IPS-18c (cell line): ENCODE measurements around the gene SOX5.

Experiments used
- H3K4me3 ChIP-seq: 2 replicates; pipeline ENCODE4 v1.7.0; 2013; ENCODE audit warnings: low read depth, mild to moderate bottlenecking, low read length, moderate library complexity; ENCODE audit not compliant: insufficient read depth
- H3K9me3 ChIP-seq: one replicate; pipeline ENCODE4 v1.6.1; 2013; ENCODE audit warnings: mild to moderate bottlenecking, low read length, moderate library complexity; ENCODE audit not compliant: control insufficient read depth, insufficient read depth

SOX5 gene

GRCh38 chr12:23949348-23950209 is at the start of gene SOX5:
Gene SOX5, minus strand, starts transcription at chr12:23949670. Its CDS starts 69 bp downstream, at chr12:23949601.
- Histone ChIP-seq H3K4me3 (peak within 1 kb of the TSS; percentile 47), H3K9me3 (no peaks in the 10 kb centered on the region)

GRCh38 chr12:23987046-23987445 is 37.6 kb upstream of the SOX5 start:
- Histone ChIP-seq H3K9me3 (no peaks in the 10 kb centered on the region), H3K4me3 (no peak overlapping the region)

- Histone ChIP-seq H3K4me3 (no peak overlapping the region), H3K9me3 (no peaks in the 10 kb centered on the region)
These were observed 31.4 kb upstream of the SOX5 start for GRCh38 chr12:23980826-23981225.

- Histone ChIP-seq H3K4me3 (no peak overlapping the region), H3K9me3 (no peaks in the 10 kb centered on the region)
These were observed 15.3 kb upstream of the SOX5 start for GRCh38 chr12:23964812-23965211.

GRCh38 chr12:23959826-23960225 is 10.4 kb upstream of the SOX5 start:
- Histone ChIP-seq H3K9me3 (no peaks in the 10 kb centered on the region), H3K4me3 (no peak overlapping the region)

GRCh38 chr12:23954332-23954731 is 4.9 kb upstream of the SOX5 start:
- Histone ChIP-seq H3K9me3 (no peaks in the 10 kb centered on the region), H3K4me3 (no peak overlapping the region)

GRCh38 chr12:23952071-23952470 is 2.6 kb upstream of the SOX5 start:
- H3K4me3 ChIP-seq, result no peak overlapping the region
- H3K9me3 ChIP-seq, result no peaks in the 10 kb centered on the region

GRCh38 chr12:23950775-23951451 is 1.4 kb upstream of the SOX5 start:
- peak overlapping the region; percentile 47; the same call in 1 of the 2 replicates for H3K4me3 ChIP-seq
- no peaks in the 10 kb centered on the region for H3K9me3 ChIP-seq

GRCh38 chr12:23950210-23950774 is 822 bp upstream of the SOX5 start:
- Histone ChIP-seq H3K4me3 (peak overlapping the region; percentile 47), H3K9me3 (no peaks in the 10 kb centered on the region)

GRCh38 chr12:23948291-23948690 is 1.2 kb downstream of the SOX5 start:
- Histone ChIP-seq H3K4me3 (no peak overlapping the region), H3K9me3 (no peaks in the 10 kb centered on the region)

- no peaks in the 10 kb centered on the region for H3K9me3 ChIP-seq
- no peak overlapping the region for H3K4me3 ChIP-seq
These were observed 2.1 kb downstream of the SOX5 start for GRCh38 chr12:23947395-23947794.

GRCh38 chr12:23945249-23945648 is 4.2 kb downstream of the SOX5 start:
- H3K9me3 ChIP-seq, result no peaks in the 10 kb centered on the region
- H3K4me3 ChIP-seq, result no peak overlapping the region

- no peaks in the 10 kb centered on the region for H3K9me3 ChIP-seq
- no peak overlapping the region for H3K4me3 ChIP-seq
These were observed 5.4 kb downstream of the SOX5 start for GRCh38 chr12:23944067-23944466.

- Histone ChIP-seq H3K4me3 (no peak overlapping the region), H3K9me3 (no peaks in the 10 kb centered on the region)
These were observed 6.6 kb downstream of the SOX5 start for GRCh38 chr12:23942841-23943240.

GRCh38 chr12:23941780-23942179 is 7.7 kb downstream of the SOX5 start:
- H3K9me3 ChIP-seq, result no peaks in the 10 kb centered on the region
- H3K4me3 ChIP-seq, result no peak overlapping the region

GRCh38 chr12:23938422-23938821 is 11.0 kb downstream of the SOX5 start:
- Histone ChIP-seq H3K4me3 (no peak overlapping the region), H3K9me3 (no peaks in the 10 kb centered on the region)

GRCh38 chr12:23931176-23931575 is 18.3 kb downstream of the SOX5 start:
- Histone ChIP-seq H3K9me3 (no peaks in the 10 kb centered on the region), H3K4me3 (no peak overlapping the region)

- Histone ChIP-seq H3K4me3 (no peak overlapping the region), H3K9me3 (no peaks in the 10 kb centered on the region)
These were observed 18.9 kb downstream of the SOX5 start for GRCh38 chr12:23930599-23930998.
